Thyroid gland (tissue), 4 donors: ENCODE results near the gene CIRBP.

Source experiments
- CTCF ChIP-seq, 6 experiments: fragments of 200-600 bp in 3 of 6; fragments of 450-650 bp in 3 of 6; sonication (generic) in 3 of 6; IDR thresholded peaks; one replicate each; pipeline ENCODE4 v1.5.1; 2016 to 2019; ENCODE audit warnings: antibody characterized with exemption in 6 of 6, mild to moderate bottlenecking in 2 of 6, inconsistent platforms in 1 of 6, moderate library complexity in 1 of 6
- POLR2A ChIP-seq, 2 donors: fragments of 450-650 bp; IDR thresholded peaks; one replicate each; pipeline ENCODE4 v1.6.1; 2017; ENCODE audit warnings: antibody characterized with exemption in 2 of 2, mild to moderate bottlenecking in 2 of 2, moderate library complexity in 1 of 2

DNA sequence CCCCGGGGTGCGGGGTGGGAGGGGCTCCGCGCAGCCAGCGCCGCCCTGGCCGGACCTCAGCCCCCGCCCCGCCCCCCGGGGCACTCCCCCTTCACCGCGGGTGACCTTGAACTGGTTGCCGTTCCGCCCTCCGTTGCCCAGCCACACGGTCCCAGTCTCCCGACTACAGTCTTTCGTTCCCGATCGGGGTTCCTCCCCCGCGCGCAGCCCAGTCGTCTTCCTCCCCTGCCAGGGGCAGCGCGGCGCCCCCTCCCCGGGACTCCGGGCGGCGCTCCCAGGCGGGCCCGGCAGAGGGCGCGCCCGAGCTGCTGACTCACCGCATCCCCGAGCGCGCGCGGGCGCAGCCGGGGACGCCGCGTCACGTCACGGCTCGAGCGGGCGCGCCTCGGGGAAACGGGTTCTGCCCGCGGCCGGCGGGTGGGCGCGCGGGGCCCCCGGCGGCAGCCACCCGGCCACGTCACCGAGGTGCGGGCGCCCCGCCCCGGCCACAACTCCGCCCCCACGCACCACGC, 20.3 kb upstream of the CIRBP start:
- TF ChIP-seq CTCF (IDR thresholded peaks at IDR 0.05), result peak; percentile 45 to 97 (median 86)
- no peak for TF ChIP-seq POLR2A (IDR thresholded peaks at IDR 0.05)
